DOHH2 (cell line): ENCODE measurements around the gene HAPSTR1.

Experiments
- EZH2phosphoT487 ChIP-seq: fragments of 200-600 bp; sonication (generic); IDR thresholded peaks from 2 replicates; pipeline ENCODE4 v1.6.1; 2017; ENCODE audit warnings: borderline replicate concordance, mild to moderate bottlenecking, antibody characterized with exemption, low read length, moderate library complexity, mixed read lengths
- TF ChIP-seq, protein P1 (sequence below): fragments of 200-600 bp; sonication (generic); IDR thresholded peaks from one replicate; pipeline ENCODE4 v1.5.1; 2014; ENCODE audit warnings: antibody characterized with exemption, mild to moderate bottlenecking, low read depth, low read length; ENCODE audit not compliant: poor library complexity, severe bottlenecking

DNA sequence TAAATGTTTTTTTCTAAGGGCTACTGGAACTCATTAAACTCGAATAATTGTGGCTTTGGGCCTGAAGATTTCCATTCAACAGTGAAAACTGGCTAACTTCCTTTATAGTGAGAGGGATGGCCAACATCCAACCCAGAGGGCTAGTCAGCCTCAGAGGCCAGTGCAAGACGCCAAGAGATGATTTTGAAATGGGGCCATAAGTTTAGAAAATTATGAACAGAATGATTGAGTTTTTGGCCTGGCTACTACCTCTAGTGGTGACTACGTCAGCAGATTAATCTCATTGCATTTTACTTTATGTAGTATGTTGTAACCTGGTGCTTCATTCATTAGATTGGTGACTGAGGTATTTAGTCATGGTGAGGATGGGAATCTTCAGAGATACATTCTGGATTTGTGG is 28.4 kb downstream of the HAPSTR1 start:
- TF ChIP-seq, protein P1, sequence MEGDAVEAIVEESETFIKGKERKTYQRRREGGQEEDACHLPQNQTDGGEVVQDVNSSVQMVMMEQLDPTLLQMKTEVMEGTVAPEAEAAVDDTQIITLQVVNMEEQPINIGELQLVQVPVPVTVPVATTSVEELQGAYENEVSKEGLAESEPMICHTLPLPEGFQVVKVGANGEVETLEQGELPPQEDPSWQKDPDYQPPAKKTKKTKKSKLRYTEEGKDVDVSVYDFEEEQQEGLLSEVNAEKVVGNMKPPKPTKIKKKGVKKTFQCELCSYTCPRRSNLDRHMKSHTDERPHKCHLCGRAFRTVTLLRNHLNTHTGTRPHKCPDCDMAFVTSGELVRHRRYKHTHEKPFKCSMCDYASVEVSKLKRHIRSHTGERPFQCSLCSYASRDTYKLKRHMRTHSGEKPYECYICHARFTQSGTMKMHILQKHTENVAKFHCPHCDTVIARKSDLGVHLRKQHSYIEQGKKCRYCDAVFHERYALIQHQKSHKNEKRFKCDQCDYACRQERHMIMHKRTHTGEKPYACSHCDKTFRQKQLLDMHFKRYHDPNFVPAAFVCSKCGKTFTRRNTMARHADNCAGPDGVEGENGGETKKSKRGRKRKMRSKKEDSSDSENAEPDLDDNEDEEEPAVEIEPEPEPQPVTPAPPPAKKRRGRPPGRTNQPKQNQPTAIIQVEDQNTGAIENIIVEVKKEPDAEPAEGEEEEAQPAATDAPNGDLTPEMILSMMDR: no peak
- no peak for TF ChIP-seq EZH2phosphoT487
